Measurements from ENCODE around the gene NDST3.

Gene NDST3

GRCh38 chr4:118034053-118034785, at the start of gene NDST3:
Gene NDST3, plus strand, starts transcription at chr4:118034486. Its CDS starts 19,425 bp downstream, at chr4:118053911.
- no peaks in the 10 kb centered on the region for H3K27me3 ChIP-seq (ENCODE audit: control insufficient read depth, insufficient read depth, low read length)
- H3K4me3 ChIP-seq (ENCODE audit: low read length): peak within 1 kb of the TSS; percentile 81; the same call in 1 of the 2 replicates
- H3K9me3 ChIP-seq (ENCODE audit: control insufficient read depth, insufficient read depth, low read length): no peaks in the 10 kb centered on the region
- H3K36me3 ChIP-seq (ENCODE audit: control insufficient read depth, insufficient read depth, low read length): no peaks in the 10 kb centered on the region
- no peaks in the 10 kb centered on the region for H3K4me1 ChIP-seq (ENCODE audit: control insufficient read depth, insufficient read depth, low read length)
- no peak for DNase-seq (ENCODE audit: low read depth, low spot score)
- H3K27ac ChIP-seq (ENCODE audit: low read length): no peak within 1 kb of the TSS
- no CpG with 5 or more reads among the region's 11 CpGs for WGBS (ENCODE audit: insufficient coverage, insufficient read length)

- Histone ChIP-seq H3K9me3 (ENCODE audit: control insufficient read depth, insufficient read depth, low read length) (no peaks in the 10 kb centered on the region), H3K36me3 (ENCODE audit: control insufficient read depth, insufficient read depth, low read length) (no peaks in the 10 kb centered on the region), H3K27ac (ENCODE audit: low read length) (no peak overlapping the region), H3K27me3 (ENCODE audit: control insufficient read depth, insufficient read depth, low read length) (no peaks in the 10 kb centered on the region), H3K4me1 (ENCODE audit: control insufficient read depth, insufficient read depth, low read length) (no peaks in the 10 kb centered on the region), H3K4me3 (ENCODE audit: low read length) (no peak overlapping the region)
- no peak for DNase-seq (ENCODE audit: low read depth, low spot score)
- no CpG with 5 or more reads among the region's 2 CpGs for WGBS (ENCODE audit: insufficient coverage, insufficient read length)
Measured at GRCh38 chr4:117986321-117986720, 48.0 kb upstream of the NDST3 start.

GRCh38 chr4:117987464-117987863, 46.8 kb upstream of the NDST3 start:
- Histone ChIP-seq H3K4me3 (ENCODE audit: low read length) (no peak overlapping the region), H3K9me3 (ENCODE audit: control insufficient read depth, insufficient read depth, low read length) (no peaks in the 10 kb centered on the region), H3K36me3 (ENCODE audit: control insufficient read depth, insufficient read depth, low read length) (no peaks in the 10 kb centered on the region), H3K4me1 (ENCODE audit: control insufficient read depth, insufficient read depth, low read length) (no peaks in the 10 kb centered on the region), H3K27me3 (ENCODE audit: control insufficient read depth, insufficient read depth, low read length) (no peaks in the 10 kb centered on the region), H3K27ac (ENCODE audit: low read length) (no peak overlapping the region)
- DNase-seq (ENCODE audit: low read depth, low spot score): no peak
- WGBS (ENCODE audit: insufficient coverage, insufficient read length): no CpG with 5 or more reads among the region's 1 CpG

- WGBS (ENCODE audit: insufficient coverage, insufficient read length): no CpG with 5 or more reads among the region's 2 CpGs
- Histone ChIP-seq H3K9me3 (ENCODE audit: control insufficient read depth, insufficient read depth, low read length) (no peaks in the 10 kb centered on the region), H3K27me3 (ENCODE audit: control insufficient read depth, insufficient read depth, low read length) (no peaks in the 10 kb centered on the region), H3K4me1 (ENCODE audit: control insufficient read depth, insufficient read depth, low read length) (no peaks in the 10 kb centered on the region), H3K4me3 (ENCODE audit: low read length) (no peak overlapping the region), H3K27ac (ENCODE audit: low read length) (no peak overlapping the region), H3K36me3 (ENCODE audit: control insufficient read depth, insufficient read depth, low read length) (no peaks in the 10 kb centered on the region)
- no peak for DNase-seq (ENCODE audit: low read depth, low spot score)
Measured at GRCh38 chr4:117996891-117997290, 37.4 kb upstream of the NDST3 start.

- WGBS (ENCODE audit: insufficient coverage, insufficient read length): no CpG with 5 or more reads among the region's 2 CpGs
- Histone ChIP-seq H3K4me3 (ENCODE audit: low read length) (no peak overlapping the region), H3K9me3 (ENCODE audit: control insufficient read depth, insufficient read depth, low read length) (no peaks in the 10 kb centered on the region), H3K36me3 (ENCODE audit: control insufficient read depth, insufficient read depth, low read length) (no peaks in the 10 kb centered on the region), H3K27me3 (ENCODE audit: control insufficient read depth, insufficient read depth, low read length) (no peaks in the 10 kb centered on the region), H3K4me1 (ENCODE audit: control insufficient read depth, insufficient read depth, low read length) (no peaks in the 10 kb centered on the region), H3K27ac (ENCODE audit: low read length) (no peak overlapping the region)
- no peak for DNase-seq (ENCODE audit: low read depth, low spot score)
Measured at GRCh38 chr4:118004088-118004487, 30.2 kb upstream of the NDST3 start.

- WGBS (ENCODE audit: insufficient coverage, insufficient read length): no CpG with 5 or more reads among the region's 3 CpGs
- DNase-seq (ENCODE audit: low read depth, low spot score): no peak
- no peaks in the 10 kb centered on the region for H3K4me1 ChIP-seq (ENCODE audit: control insufficient read depth, insufficient read depth, low read length)
- no peaks in the 10 kb centered on the region for H3K27me3 ChIP-seq (ENCODE audit: control insufficient read depth, insufficient read depth, low read length)
- H3K36me3 ChIP-seq (ENCODE audit: control insufficient read depth, insufficient read depth, low read length): no peaks in the 10 kb centered on the region
- no peak overlapping the region for H3K4me3 ChIP-seq (ENCODE audit: low read length)
- no peak overlapping the region for H3K27ac ChIP-seq (ENCODE audit: low read length)
- no peaks in the 10 kb centered on the region for H3K9me3 ChIP-seq (ENCODE audit: control insufficient read depth, insufficient read depth, low read length)
Measured at GRCh38 chr4:118005883-118006282, 28.4 kb upstream of the NDST3 start.

GRCh38 chr4:118012142-118012541, 22.1 kb upstream of the NDST3 start:
- Histone ChIP-seq H3K36me3 (ENCODE audit: control insufficient read depth, insufficient read depth, low read length) (no peaks in the 10 kb centered on the region), H3K4me1 (ENCODE audit: control insufficient read depth, insufficient read depth, low read length) (no peaks in the 10 kb centered on the region), H3K27me3 (ENCODE audit: control insufficient read depth, insufficient read depth, low read length) (no peaks in the 10 kb centered on the region), H3K9me3 (ENCODE audit: control insufficient read depth, insufficient read depth, low read length) (no peaks in the 10 kb centered on the region), H3K27ac (ENCODE audit: low read length) (no peak overlapping the region), H3K4me3 (ENCODE audit: low read length) (no peak overlapping the region)
- no CpG with 5 or more reads among the region's 2 CpGs for WGBS (ENCODE audit: insufficient coverage, insufficient read length)
- no peak for DNase-seq (ENCODE audit: low read depth, low spot score)

- H3K27me3 ChIP-seq (ENCODE audit: control insufficient read depth, insufficient read depth, low read length): no peaks in the 10 kb centered on the region
- no peak overlapping the region for H3K27ac ChIP-seq (ENCODE audit: low read length)
- H3K4me3 ChIP-seq (ENCODE audit: low read length): no peak overlapping the region
- no peak for DNase-seq (ENCODE audit: low read depth, low spot score)
- H3K9me3 ChIP-seq (ENCODE audit: control insufficient read depth, insufficient read depth, low read length): no peaks in the 10 kb centered on the region
- no peaks in the 10 kb centered on the region for H3K36me3 ChIP-seq (ENCODE audit: control insufficient read depth, insufficient read depth, low read length)
- no CpG with 5 or more reads among the region's 3 CpGs for WGBS (ENCODE audit: insufficient coverage, insufficient read length)
- no peaks in the 10 kb centered on the region for H3K4me1 ChIP-seq (ENCODE audit: control insufficient read depth, insufficient read depth, low read length)
Measured at GRCh38 chr4:118014831-118015230, 19.5 kb upstream of the NDST3 start.

GRCh38 chr4:118018381-118019145, 15.7 kb upstream of the NDST3 start:
- Histone ChIP-seq H3K27me3 (ENCODE audit: control insufficient read depth, insufficient read depth, low read length) (no peaks in the 10 kb centered on the region), H3K4me3 (ENCODE audit: low read length) (no peak overlapping the region), H3K36me3 (ENCODE audit: control insufficient read depth, insufficient read depth, low read length) (no peaks in the 10 kb centered on the region), H3K27ac (ENCODE audit: low read length) (no peak overlapping the region), H3K9me3 (ENCODE audit: control insufficient read depth, insufficient read depth, low read length) (no peaks in the 10 kb centered on the region), H3K4me1 (ENCODE audit: control insufficient read depth, insufficient read depth, low read length) (no peaks in the 10 kb centered on the region)
- DNase-seq (ENCODE audit: low read depth, low spot score): no peak

GRCh38 chr4:118026806-118027205, 7.5 kb upstream of the NDST3 start:
- DNase-seq (ENCODE audit: low read depth, low spot score): no peak
- H3K36me3 ChIP-seq (ENCODE audit: control insufficient read depth, insufficient read depth, low read length): no peaks in the 10 kb centered on the region
- H3K4me1 ChIP-seq (ENCODE audit: control insufficient read depth, insufficient read depth, low read length): no peaks in the 10 kb centered on the region
- no peak overlapping the region for H3K4me3 ChIP-seq (ENCODE audit: low read length)
- H3K27ac ChIP-seq (ENCODE audit: low read length): no peak overlapping the region
- H3K9me3 ChIP-seq (ENCODE audit: control insufficient read depth, insufficient read depth, low read length): no peaks in the 10 kb centered on the region
- no CpG with 5 or more reads among the region's 1 CpG for WGBS (ENCODE audit: insufficient coverage, insufficient read length)
- H3K27me3 ChIP-seq (ENCODE audit: control insufficient read depth, insufficient read depth, low read length): no peaks in the 10 kb centered on the region
